Stimulated activated CD4-positive, alpha-beta T cell treated with anti-CD3 and anti-CD28 coated beads, Interleukin-1b, Interleukin-23, amount 100 ng/mL, for 1 hour (primary cell): Measurements from ENCODE around the gene RBFOX2.

Source experiments
- DNase-seq, 2 donors: peaks; one replicate each; pipeline ENCODE4 v3.0.0-alpha.2; 2020; ENCODE audit warnings: low read depth in 2 of 2

RBFOX2 gene

DNA sequence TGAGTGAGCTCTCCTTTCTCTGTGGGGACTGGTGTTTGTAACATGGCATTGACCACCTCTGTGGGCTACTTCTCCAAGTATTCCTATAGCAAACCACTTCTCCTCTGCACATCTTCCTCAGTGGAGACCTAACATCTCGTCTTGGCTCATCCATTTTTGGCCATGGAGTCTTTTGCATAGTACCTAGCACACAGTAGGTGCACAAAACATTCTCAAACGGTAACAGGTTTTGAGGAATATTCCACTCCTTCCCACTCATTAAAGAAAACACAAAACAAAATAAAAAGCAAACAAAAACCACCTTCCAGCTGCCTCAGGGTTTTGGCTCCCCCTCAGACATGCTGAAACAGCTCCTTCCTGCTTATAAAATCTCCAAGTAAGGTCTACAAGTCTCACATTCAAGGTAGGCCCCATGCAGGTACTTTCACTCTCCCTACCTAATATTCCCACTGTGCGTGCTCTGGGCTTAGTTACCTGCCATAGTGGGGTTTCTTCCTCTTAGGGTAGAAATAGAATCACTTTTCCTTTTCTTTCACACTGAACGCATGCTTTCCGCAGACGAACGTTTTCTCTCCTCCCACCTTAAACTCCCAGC lies 132.4 kb downstream of the RBFOX2 start:
- no peak for DNase-seq

- no peak for DNase-seq
Observed at GRCh38 chr22:35894937-35895708, 133.5 kb downstream of the RBFOX2 start.

DNA sequence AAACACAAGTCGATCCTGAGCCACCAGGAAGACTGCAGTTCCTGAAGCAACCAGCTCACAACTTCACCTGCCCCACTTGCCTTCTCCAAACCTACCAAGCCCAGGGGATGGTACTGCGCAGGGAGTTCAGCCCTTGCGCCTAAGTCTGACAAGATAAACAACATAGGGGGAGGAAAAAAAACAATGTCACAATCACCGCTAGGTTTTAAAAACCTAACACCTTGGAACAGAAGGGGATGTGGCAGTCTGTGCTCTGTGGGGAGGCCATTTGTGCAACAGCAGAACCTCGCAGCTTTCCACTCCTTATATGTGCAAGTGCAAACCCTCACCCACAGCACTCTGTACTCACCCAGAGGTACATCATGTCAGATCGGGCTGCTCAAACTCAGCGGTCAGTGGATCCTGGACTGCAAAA lies 134.2 kb downstream of the RBFOX2 start:
- DNase-seq, result no peak

- DNase-seq, result no peak
Observed at GRCh38 chr22:35893698-35894097, 134.9 kb downstream of the RBFOX2 start.

GRCh38 chr22:35892192-35892591 lies 136.4 kb downstream of the RBFOX2 start:
- DNase-seq, result no peak

DNA sequence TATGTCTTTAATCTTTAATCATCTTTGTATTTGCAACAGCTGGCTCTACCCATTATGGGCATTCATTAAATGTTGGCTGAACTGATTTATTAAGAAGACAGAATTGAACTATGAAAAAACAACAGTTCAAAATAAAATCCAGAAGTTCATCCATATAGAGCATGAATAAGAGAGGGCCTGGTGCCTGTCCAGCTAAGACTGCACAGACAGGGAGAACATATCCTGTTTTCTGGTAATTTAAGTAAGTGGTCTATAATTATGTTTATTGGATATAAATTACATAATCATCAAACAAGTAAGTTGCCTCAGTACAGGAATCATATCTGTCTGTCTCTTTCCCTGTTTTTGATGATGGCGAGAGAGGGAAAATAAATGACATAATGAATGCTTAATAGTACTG lies 137.2 kb downstream of the RBFOX2 start:
- no peak for DNase-seq

DNA sequence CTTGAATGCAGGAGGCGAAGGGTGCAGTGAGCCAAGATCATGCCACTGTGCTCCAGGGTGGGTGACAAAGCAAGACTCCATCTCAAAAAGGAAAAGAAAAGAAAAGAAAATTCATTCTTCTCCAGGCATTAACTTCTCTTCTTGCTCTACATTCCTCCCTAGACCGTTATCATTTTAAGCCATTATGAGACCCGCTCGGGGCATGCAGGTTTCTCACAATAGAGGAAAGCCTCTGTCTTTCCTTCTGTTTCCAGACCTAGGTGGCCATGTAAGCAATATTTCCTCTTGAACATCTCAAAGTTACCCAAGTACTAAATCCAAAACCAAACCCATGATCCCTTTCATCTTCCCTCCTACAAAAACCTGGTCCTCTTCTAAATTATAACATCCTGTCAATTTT lies 139.6 kb downstream of the RBFOX2 start:
- no peak for DNase-seq

- no peak for DNase-seq
Observed at GRCh38 chr22:35888181-35888870, 140.3 kb downstream of the RBFOX2 start.

DNA sequence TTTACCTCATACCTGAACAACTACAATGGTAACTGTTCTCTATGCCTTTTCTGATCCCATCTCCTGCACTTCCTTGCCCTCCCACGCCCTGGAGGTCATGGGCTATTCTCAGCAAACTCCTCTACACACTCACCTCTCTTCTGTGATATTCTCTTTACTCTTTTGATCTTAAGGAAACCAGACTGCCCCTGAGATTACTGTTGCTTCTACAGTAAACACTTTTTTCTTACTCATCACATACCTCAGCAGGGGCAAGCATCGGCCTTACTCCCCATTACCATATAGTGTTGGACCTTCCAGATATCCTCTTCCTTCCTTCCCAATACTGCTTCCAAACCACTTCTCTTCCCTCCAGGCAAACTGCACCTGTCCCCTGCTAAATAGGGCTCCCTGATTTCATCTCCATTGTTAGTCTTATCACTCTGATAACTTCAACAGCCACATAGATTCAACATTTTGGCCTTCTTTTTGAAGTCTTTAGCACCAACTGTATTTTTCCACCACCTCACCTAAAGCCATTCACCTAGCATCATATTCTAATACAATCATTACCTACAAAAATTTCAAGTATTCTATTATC lies 141.2 kb downstream of the RBFOX2 start:
- no peak for DNase-seq

DNA sequence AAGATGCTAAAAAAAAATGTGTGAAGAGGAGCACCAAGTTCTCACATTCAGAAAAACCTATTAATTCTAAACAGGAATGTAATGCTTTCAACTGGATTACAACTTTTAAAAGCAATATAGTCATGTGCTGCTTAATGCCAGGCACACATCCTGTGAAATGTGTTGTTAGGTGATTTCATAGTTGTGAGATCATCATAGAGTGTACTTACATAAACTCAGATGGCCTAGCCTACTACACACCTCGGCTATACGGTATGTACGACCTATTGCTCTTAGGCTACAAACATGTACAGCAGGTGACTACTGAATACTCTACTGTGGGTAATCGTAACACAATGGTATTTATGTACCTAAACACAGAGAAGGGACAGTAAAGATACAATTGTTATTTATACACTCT lies 142.3 kb downstream of the RBFOX2 start:
- no peak for DNase-seq

DNA sequence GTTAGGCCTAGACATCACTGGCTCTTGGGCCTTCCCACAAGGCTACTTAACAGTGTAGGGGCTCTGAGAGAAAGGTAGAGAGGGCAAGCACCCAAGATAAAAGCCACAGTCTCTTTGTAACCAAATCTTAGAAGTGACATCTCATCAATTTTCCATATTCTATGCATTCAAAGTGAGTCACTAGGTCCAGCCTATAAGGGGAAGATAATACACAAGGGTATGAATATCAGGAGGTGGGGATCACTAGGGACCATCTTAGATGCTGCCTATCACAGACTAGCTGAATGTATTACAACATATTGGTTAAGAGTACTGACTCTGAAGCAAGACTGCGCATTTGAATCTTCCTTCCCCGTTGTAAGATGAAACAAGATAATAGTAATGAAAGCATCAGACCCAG lies 144.1 kb downstream of the RBFOX2 start:
- DNase-seq, result no peak

DNA sequence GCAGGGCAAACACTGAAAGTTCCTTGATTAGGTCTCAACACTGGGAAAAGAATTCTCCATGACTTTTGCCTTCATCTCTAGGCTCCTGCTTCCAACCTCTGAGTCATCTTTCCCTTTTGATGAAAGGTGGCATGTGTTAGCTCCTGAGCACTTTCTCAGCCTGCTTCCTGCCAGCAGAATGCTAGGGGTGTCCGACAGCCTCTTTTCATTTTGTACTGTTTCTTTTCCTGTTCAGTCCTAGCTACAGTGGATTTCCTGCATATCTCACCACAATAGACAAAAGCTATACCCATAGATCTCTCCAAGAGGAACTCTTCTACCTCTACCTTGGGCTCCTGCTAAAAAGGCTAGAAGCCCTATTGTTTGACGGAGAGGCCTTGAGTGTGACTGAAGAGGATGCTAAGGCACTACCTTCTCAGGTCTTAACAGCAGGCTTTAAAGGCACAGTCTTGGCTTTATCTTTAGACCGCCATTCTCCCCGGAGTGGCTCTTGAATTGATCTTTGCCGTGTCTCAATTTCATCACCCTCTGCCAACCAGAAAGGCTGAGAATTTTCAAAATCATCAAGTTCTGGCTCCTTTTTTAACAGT lies 145.5 kb downstream of the RBFOX2 start:
- DNase-seq, result no peak

DNA sequence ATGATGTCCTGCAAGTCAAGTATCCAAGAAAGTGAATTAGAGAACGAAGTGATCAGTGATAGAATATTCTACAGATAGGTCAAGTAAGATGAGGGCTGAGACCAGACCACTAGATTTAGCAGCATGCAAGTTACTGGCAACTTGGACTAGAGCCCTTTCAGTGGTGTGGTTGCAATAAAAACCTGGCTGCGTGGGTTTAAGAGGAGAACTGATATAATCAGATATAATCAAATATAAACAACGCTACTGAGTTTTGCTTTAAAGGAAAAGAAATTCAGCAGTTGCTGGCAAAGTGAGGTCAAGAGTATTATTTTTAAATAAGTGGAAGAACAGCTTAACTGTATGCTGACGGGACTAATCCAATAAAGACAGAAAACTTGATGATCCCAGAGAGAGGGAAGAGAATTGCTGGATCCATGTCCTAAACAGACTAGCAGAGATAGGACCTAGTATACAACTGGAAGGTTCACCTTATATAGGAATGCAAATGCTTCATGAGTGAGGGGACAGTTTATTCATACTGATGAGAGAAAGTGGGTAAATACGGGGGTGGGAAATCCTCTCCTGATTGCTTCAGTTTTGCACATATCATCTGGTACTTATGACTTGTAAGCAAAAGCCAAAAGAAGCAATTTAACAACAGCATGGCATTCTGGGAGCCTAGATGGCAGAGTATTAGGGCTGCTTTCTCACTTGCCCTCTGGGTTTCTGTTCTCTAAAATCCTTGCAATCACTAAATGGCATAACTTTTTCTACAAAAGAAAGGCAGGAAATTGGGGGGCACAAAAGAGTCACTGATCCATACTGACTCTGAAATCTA lies 146.2 kb downstream of the RBFOX2 start:
- DNase-seq, result no peak

DNA sequence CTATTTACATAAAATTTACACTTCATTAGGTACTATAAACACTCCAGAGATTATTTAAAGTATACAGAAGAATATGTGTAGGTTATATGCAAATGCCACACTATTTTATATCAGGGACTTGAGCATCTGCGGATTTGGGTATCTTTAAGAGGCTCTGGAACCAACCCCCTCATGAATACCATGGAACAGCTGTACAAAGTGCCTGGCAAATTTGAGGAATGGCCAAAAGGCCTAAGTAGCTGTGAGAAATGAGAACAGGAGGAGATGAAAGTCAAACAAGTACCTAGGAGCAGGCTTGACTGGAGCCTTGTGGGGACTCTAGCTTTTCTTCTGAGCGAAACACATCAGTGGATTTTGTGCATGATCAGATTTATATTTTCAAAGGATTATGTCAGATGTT lies 149.3 kb downstream of the RBFOX2 start:
- DNase-seq, result no peak

DNA sequence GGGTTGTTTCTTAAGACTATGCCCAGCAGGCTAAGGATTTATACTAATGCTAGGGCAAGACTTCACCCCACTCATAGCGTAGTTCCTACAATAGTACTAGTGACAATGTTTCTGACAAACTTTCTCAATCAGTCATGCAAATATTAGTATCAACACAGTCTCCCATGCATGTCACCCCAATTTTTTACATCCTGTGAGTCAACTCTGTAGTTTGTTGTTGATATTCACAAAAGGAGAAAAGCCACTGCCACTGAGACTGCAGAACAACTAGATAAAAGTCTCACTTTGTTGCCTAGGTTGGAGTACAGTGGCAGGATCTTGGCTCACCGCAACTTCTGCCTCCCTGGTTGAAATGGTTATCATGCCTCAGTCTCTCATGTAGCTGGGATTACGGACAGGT lies 155.2 kb downstream of the RBFOX2 start:
- no peak for DNase-seq

- DNase-seq, result no peak
Observed at GRCh38 chr22:35872451-35872850, 156.2 kb downstream of the RBFOX2 start.

DNA sequence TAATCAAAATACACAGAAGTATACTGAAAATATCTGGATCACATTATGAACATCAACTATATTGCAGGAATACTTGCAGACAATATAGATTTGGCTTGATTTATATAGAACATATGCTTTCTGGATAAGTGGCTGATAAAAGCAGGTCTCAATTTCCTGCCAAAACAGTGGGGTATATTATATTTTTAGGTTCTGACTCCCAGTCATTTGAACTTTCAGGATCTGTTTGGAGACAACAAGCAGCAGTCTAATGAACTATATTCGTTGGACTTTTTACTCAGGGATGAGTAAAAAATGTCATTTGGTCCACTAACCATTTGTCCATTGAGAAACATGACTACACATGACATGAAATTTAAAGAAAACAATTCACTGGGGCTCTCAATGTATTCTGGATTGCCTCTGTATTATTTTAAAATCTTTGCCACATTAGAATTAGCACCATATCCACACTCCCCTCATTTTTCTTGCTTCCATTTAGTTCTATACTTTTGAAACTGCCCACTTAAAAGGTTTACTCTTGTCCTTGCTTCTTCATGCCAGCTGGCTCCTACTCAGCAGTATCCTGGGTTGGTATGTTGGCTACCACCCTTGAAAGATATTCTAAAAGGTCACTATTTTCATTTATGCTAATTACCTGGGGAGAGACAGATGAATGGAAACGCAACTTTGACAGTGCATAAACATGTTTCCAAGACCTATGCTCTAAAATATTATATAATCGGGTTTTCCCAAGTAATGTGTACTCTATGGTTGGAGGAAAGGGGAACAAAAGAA lies 157.9 kb downstream of the RBFOX2 start:
- no peak for DNase-seq

GRCh38 chr22:35868938-35869337 lies 159.7 kb downstream of the RBFOX2 start:
- DNase-seq, result no peak

- DNase-seq, result no peak
Observed at GRCh38 chr22:35866651-35867050, 162.0 kb downstream of the RBFOX2 start.

DNA sequence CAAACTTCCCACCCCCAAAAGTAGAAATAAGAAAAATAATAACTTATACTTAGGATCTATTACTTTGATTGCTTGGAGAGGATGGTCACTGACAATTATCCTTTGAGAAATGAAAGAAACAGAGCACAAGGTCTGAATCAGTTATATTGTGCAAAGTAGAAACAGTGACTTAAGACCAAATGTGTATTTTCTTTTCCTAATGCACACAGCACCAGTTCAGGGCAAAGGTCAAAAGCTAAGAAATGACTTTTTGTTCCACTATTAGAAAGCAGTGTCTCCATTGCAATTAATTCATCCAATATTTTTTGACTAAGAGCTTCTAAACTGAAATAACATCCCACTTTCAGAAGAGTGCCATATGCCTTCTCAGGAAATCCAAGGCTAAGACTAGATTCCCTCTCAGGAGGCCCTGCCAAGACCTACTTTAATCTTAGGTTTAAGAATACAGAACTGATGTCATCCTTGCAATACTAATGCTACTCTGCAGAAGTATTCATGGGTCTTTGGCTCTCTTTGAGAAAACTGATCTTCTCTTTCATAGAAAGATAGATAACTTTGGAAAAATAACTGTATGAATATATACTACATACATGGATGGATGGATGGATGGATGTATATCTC lies 164.0 kb downstream of the RBFOX2 start:
- DNase-seq, result no peak
